ENCODE measurements around the gene HOXA7.

Gene HOXA7

DNA sequence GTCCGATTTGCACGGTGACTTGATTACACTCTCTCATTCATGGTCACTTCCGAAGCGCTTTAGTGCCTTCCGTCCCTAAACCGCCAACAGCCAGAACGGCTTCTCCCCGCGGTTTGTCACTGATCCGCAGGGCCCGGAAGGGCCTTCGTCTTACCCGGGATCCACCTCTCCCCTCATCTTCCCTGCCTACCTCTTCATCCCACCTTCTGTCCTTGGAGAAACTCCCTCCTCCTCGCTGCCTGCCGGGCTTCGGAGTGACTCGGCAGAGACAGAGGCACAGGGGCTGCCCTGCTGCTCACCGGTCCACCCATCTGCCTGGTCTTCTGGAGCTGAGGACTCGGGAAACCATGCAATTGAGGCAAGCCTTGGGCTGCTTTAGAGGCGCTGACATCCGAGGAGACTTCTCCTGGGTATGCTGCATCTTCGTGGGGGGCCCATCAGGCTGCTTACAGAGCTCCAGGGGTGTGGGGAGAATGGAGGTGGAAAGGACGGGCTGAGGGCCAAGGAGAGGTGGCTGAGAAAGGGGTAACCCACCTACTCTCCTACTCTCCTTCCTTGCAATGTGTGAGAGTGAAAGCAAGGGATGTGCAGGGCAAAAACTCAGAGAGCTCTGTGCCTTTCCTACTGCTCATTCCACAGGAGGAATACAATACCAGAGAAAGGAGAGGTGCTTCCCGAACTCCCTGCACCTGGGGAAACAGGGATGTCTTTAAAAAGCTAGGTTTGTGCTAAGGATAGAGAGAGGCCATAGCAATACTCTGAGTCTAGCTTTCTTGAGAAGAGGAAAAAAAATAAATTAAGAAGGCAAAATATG, 29.6 kb upstream of the HOXA7 start:
- no peaks in the 10 kb centered on the region for H4K20me1 ChIP-seq (ENCODE audit: insufficient read depth, low read length)
- H3K27ac ChIP-seq (ENCODE audit: low read length), result no peak overlapping the region
- peaks cover 14% of the 10 kb centered on the region for H3K27me3 ChIP-seq (ENCODE audit: insufficient read depth, low read length, poor library complexity)

DNA sequence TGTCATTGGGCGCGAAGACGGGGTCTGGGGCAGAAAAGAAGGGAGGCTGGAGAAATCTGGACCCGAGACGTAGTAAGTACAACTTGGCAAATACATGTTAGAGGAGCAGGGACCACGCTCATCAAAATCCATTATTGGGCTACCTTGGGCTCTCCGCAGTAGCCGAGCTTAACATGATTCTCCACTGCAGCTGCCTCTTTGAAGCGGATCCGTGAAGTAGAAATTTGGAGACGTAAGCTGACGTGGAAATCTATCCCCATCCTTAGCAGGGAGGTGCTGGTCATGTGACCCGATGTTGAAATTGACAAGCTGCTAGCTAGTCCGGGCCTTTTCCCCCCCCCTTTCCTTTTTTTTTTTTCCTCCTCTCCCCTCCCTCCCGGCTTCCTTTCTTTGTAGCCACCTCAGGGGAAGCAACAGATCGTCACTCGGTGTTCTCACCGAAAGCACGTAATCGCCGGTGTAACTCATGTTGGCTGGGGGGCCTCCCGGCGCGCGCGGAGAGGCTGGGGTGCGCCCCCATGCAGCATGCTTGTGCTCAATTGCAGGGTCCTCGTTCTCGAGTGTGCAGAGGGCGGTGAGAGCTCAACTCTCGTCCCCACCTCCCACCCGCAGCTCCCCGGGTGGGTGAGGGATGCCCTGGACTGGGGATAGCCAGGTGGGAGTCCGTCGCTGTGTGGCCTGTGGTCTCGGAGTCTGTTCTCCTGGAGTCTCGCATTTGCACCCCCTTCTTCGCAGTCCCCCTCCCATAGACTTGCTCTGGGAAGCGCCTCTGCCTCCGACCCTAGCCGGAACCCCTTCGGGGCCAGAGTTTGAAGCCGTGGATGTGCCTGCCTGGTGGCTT, 28.8 kb upstream of the HOXA7 start, which contains the start of gene HOXA11:
TSS of gene HOXA11 (minus strand) at position 220 of the 841 bp plus-strand sequence. CDS start at position 132, 88 bp downstream.
- no peaks in the 10 kb centered on the region for H4K20me1 ChIP-seq (ENCODE audit: insufficient read depth, low read length)
- H3K36me3 ChIP-seq (ENCODE audit: insufficient read depth, low read length), result no peaks in the 10 kb centered on the region

More for the DNA sequence above, 29.6 kb upstream of the HOXA7 start:
- no peak for TF ChIP-seq EZH2 (IDR thresholded peaks at IDR 0.05; ENCODE audit: borderline replicate concordance, low read depth, low read length, severe bottlenecking)
- TF ChIP-seq, protein P1, sequence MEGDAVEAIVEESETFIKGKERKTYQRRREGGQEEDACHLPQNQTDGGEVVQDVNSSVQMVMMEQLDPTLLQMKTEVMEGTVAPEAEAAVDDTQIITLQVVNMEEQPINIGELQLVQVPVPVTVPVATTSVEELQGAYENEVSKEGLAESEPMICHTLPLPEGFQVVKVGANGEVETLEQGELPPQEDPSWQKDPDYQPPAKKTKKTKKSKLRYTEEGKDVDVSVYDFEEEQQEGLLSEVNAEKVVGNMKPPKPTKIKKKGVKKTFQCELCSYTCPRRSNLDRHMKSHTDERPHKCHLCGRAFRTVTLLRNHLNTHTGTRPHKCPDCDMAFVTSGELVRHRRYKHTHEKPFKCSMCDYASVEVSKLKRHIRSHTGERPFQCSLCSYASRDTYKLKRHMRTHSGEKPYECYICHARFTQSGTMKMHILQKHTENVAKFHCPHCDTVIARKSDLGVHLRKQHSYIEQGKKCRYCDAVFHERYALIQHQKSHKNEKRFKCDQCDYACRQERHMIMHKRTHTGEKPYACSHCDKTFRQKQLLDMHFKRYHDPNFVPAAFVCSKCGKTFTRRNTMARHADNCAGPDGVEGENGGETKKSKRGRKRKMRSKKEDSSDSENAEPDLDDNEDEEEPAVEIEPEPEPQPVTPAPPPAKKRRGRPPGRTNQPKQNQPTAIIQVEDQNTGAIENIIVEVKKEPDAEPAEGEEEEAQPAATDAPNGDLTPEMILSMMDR (IDR thresholded peaks at IDR 0.05; ENCODE audit: borderline replicate concordance, extremely low read depth, low read length, poor library complexity, severe bottlenecking), result no peak
- Histone ChIP-seq H3K4me3 (ENCODE audit: low read depth in 1 of 2, low read length in 2 of 2) (no peak overlapping the region), H3K9me3 (ENCODE audit: insufficient read depth, low read length, severe bottlenecking) (no peaks in the 10 kb centered on the region), H3K79me2 (ENCODE audit: insufficient read depth, low read length) (no peaks in the 10 kb centered on the region), H3K36me3 (ENCODE audit: insufficient read depth, low read length) (no peaks in the 10 kb centered on the region), H3K9ac (ENCODE audit: low read depth, low read length) (no peak overlapping the region), H2AFZ (ENCODE audit: low read depth, low read length) (no peak overlapping the region), H3K4me1 (ENCODE audit: insufficient read depth, low read length) (peaks cover 18% of the 10 kb centered on the region), H3K4me2 (ENCODE audit: insufficient read depth, low read length) (no peak overlapping the region)
- ATAC-seq (ENCODE audit: insufficient read depth, low read depth) (no peak), DNase-seq (no peak)

DNA sequence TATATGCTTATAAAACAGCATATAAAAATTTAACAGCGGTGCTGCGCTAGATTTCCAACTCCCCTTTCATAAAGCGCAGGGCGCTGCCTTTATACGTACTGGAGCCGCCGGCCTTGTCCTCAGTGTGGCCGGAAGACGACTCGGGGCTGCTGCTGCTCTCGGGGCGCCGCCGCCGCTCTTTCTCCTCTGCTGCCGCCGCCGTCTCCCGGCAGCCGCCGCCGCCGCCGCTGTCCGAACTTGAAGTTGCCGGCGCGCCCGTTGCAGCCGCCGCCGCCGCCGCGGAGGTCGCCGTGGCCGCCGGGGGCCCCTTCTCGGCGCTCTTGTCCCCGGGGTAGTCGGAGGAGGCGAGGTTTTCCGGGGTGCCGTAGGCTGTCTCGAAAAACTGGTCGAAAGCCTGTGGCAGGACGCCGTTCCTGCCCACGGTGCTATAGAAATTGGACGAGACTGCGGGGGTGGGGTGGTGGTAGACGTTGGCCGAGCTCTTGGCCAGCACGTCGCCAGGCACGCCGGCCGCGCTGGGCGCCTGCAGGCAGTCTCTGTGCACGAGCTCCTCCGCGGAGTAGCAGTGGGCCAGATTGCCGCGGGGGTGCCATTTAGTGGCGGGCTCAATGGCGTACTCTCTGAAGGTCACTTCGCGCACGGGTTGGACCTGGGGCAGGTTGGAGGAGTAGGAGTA, 28.0 kb upstream of the HOXA7 start:
- Histone ChIP-seq H3K79me2 (ENCODE audit: insufficient read depth, low read length) (no peaks in the 10 kb centered on the region), H2AFZ (ENCODE audit: low read depth, low read length) (no peak overlapping the region), H3K36me3 (ENCODE audit: insufficient read depth, low read length) (no peaks in the 10 kb centered on the region), H3K9me3 (ENCODE audit: insufficient read depth, low read length, severe bottlenecking) (no peaks in the 10 kb centered on the region), H4K20me1 (ENCODE audit: insufficient read depth, low read length) (no peaks in the 10 kb centered on the region), H3K4me3 (ENCODE audit: low read depth in 1 of 2, low read length in 2 of 2) (no peak overlapping the region), H3K4me1 (ENCODE audit: insufficient read depth, low read length) (peaks cover 18% of the 10 kb centered on the region), H3K27me3 (ENCODE audit: insufficient read depth, low read length, poor library complexity) (peaks cover 14% of the 10 kb centered on the region), H3K9ac (ENCODE audit: low read depth, low read length) (no peak overlapping the region), H3K4me2 (ENCODE audit: insufficient read depth, low read length) (no peak overlapping the region), H3K27ac (ENCODE audit: low read length) (no peak overlapping the region)
- no peak for DNase-seq
- no peak for ATAC-seq (ENCODE audit: insufficient read depth, low read depth)
- TF ChIP-seq EZH2 (IDR thresholded peaks at IDR 0.05; ENCODE audit: borderline replicate concordance, low read depth, low read length, severe bottlenecking), result no peak
- TF ChIP-seq, protein P1 (IDR thresholded peaks at IDR 0.05; ENCODE audit: borderline replicate concordance, extremely low read depth, low read length, poor library complexity, severe bottlenecking), result no peak

More for the DNA sequence above, 28.8 kb upstream of the HOXA7 start, which contains the start of gene HOXA11:
- Histone ChIP-seq H3K9ac (ENCODE audit: low read depth, low read length) (no peak within 1 kb of the TSS), H3K27ac (ENCODE audit: low read length) (no peak within 1 kb of the TSS), H3K4me3 (ENCODE audit: low read depth in 1 of 2, low read length in 2 of 2) (no peak within 1 kb of the TSS), H3K9me3 (ENCODE audit: insufficient read depth, low read length, severe bottlenecking) (no peaks in the 10 kb centered on the region), H3K79me2 (ENCODE audit: insufficient read depth, low read length) (no peaks in the 10 kb centered on the region), H2AFZ (ENCODE audit: low read depth, low read length) (no peak within 1 kb of the TSS), H3K4me2 (ENCODE audit: insufficient read depth, low read length) (no peak within 1 kb of the TSS), H3K27me3 (ENCODE audit: insufficient read depth, low read length, poor library complexity) (peaks cover 14% of the 10 kb centered on the region), H3K4me1 (ENCODE audit: insufficient read depth, low read length) (peaks cover 18% of the 10 kb centered on the region)
- DNase-seq (no peak), ATAC-seq (ENCODE audit: insufficient read depth, low read depth) (no peak)
- TF ChIP-seq, protein P1 (IDR thresholded peaks at IDR 0.05; ENCODE audit: borderline replicate concordance, extremely low read depth, low read length, poor library complexity, severe bottlenecking), result no peak
- no peak for TF ChIP-seq EZH2 (IDR thresholded peaks at IDR 0.05; ENCODE audit: borderline replicate concordance, low read depth, low read length, severe bottlenecking)
